IPS DF 4.7 (cell line): Measurements from ENCODE around the gene UBE3C.
"Not testable (repeated sequence)": the region's sequence is repeated elsewhere in the genome, so short reads cannot be mapped to it uniquely, and the experiment has no call there.

Experiments used
- DNase-seq: peaks from one replicate; pipeline ENCODE4 v3.0.0-alpha.2; 2013; ENCODE audit warnings: low spot score; ENCODE audit errors: extremely low read depth

UBE3C gene

DNA sequence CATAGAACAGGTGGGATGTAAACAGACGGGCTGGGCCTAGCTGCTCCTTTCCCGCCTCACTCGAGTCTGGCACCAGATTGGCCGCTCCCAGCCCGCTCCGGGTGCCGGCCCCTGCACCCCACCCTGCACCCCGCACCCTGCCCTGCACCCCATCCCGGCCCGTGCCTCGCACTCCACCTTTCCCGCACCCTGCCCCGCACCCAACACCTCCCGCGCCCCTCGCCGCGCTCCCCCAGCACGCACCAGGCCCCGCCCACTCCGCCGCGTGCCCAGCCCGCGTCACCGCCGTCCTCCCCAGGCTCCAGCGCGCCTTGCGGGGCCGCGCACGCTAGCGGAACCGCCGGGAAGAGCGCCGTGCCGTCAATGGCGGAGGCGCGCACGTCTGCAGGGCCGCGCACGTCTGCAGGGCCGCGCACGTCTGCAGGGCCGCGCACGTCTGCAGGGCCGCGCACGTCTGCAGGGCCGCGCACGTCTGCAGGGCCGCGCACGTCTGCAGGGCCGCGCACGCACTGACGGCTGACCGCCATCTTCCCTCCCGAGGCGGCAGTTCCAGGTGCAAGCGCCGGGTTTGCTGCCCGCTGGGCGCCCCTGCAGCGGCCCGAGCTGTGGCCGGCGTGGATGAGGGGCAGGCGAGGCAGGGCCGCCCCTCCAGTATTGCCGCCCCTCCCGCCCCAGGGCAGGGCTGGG is at the start of gene UBE3C:
TSS of gene UBE3C (plus strand) at position 503 of the 687 bp plus-strand sequence. CDS start 347 bp downstream, outside the sequence.
- peak; percentile 30 for DNase-seq

DNA sequence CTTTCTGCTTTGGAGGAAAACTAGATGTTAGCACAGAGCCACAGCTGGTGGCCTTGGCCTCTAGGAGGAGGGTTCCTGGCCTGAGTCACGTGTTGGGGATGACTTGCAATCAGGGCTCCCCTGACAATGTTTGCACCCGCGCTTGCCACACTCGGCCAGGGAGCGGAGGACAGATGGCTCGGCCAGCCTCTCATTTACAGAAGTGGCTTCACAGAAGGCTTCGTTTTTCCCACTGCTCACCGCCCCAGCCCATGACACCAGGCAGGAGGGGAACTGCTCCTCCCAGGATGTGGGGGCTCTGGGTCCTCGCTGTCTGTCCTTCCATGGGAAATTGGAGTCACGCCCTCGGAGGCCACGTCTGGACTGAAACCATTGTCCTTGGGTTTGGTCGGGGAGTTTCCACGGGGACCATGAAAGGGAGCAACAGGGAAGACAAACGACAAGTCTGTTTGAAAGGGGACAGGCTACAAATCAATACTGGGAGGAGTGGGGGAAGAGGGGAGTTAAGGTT is 49.6 kb upstream of the UBE3C start:
- no peak for DNase-seq

DNA sequence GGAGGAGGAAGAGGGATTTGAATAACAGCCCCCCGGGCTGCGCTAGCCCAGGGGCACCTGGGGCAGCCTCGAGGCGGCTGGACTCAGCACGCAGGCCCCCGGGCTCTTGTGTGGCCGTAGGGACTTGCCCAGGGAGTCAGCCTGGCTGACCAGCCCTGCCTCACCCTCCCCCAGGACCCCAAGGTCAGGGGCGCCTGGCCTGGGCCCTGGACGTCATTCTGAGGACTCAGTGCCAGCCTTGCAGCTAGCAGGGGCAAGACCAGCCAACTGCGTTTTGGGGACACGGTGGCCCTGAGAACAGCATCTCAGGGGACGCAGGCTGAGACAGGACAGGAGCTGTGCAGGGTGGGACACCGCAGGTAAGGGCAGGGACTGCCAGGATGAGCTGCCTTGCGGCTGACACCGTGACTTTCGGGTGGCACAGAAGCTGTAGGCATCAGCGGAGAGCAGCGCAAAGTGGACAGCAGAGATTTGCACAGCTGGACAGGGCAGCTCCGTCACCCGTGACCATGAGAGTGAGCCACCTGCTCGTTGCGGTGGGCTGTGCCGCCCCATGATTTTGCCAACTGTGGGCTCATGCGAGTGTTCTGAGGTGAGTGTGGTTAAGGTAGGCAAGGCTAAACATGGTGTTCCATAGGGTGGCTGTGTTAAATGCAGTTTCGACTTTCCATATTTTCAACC is 48.1 kb upstream of the UBE3C start:
- no peak for DNase-seq

DNA sequence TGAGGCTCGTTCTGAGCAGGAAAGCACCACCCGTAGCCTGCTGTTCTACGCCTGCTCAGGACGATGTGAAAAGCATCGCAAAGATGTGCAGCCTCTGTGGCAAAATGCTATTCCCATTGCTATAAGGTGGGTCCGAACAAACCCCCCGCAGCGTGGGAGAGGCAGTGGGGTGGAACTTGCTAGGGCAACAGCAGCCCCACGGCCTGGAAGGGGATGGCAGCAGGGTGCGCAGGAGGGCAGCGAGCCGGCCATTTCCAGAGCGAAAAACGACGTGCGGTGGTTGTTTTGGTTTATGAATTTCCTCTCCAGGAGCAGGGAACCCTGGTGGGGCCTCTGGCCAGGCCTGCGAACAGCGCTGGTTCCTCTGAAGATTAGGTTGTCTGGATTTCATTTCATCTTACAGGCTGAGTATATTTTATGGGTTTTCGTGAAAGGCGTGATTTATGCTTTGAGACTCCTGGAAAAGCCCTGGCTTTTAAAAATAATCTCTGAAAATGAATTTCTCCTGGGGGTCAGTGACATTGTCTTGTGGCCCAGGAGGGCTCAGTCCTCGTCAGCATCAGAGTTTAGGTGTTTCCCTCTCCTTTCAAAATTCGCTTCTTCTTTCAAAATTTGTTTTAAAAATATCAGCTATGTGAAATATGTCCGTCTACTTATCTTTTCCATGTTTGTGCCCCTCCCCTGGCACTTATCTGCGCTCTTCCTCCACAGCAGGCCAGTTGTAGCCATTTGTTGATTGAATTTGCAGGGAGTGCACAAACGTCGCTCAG is 42.3 kb upstream of the UBE3C start:
- no peak for DNase-seq

DNA sequence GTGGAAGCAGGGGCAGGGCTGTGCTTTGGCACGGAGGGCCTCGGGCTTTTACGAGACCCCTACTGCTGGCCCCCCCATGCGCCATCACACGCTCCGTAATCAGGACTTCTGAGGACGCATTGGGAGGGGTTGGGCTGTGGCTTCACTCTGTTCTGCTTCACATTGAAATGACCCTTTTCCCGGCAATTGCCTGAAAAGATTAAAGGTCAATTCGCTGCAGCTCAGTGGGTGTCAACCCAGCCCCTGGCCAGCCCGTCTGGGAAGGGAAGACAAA is 41.7 kb upstream of the UBE3C start:
- DNase-seq, result no peak

DNA sequence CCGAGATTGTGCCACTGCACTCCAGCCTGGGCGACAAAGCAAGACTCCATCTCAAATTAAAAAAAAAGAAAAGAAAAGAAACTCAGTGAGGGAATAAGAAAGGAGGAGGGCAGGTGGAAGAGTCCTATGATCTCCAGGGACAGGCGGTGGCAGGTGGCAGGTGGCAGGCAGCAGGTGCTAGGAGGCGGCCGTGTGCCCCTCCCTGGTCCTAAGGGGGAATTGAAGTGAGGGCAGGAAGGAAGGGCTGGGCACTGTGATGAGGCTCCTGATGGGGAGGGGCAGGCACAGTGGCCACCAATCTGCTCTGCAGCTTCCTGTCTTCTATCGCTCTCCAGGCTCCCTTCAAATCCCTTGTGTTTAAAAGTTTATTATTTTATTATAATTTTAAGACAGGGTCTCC is 41.2 kb upstream of the UBE3C start:
- no peak for DNase-seq

DNA sequence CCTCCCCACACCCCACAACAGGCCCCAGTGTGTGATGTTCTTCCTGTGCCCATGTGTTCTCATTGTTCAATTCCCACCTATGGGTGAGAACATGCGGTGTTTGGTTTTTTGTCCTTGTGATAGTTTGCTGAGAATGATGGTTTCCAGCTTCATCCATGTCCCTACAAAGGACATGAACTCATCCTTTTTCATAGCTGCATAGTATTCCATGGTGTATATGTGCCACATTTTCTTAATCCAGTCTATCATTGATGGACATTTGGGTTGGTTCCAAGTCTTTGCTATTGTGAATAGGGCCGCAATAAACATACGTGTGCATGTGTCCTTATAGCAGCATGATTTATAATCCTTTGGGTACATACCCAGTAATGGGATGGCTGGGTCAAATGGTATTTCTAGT is 38.7 kb upstream of the UBE3C start:
- DNase-seq, result not testable (repeated sequence)

DNA sequence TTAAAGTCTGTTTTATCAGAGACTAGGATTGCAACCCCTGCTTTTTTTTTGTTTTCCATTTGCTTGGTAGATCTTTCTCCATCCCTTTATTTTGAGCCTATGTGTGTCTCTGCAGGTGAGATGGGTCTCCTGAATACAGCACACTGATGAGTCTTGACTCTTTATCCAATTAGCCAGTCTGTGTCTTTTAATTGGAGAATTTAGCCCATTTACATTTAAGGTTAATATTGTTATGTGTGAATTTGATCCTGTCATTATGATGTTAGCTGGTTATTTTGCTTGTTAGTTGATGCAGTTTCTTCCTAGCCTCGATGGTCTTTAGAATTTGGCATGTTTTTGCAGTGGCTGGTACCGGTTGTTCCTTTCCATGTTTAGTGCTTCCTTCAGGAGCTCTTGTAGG is 35.1 kb upstream of the UBE3C start:
- not testable (repeated sequence) for DNase-seq

DNA sequence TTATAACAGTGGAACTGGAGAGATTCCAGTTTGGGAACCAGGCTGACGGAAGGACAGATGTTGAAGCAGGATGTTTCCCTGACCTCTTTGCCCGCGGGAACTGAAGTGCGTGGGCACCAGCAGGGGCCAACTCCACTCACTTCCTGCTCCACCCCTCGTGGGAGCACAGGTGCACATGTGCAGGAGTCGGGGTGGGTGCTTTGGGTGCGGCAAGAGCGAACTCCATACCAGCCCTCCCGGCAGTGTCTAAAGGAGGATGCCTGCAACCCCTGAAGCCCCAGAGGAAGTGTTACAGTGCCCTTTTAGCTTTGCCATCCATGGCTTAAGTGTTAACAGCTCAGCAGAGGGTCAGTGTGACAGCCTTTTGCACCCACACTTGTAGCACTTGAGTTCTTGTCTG is 27.4 kb upstream of the UBE3C start:
- DNase-seq, result no peak

DNA sequence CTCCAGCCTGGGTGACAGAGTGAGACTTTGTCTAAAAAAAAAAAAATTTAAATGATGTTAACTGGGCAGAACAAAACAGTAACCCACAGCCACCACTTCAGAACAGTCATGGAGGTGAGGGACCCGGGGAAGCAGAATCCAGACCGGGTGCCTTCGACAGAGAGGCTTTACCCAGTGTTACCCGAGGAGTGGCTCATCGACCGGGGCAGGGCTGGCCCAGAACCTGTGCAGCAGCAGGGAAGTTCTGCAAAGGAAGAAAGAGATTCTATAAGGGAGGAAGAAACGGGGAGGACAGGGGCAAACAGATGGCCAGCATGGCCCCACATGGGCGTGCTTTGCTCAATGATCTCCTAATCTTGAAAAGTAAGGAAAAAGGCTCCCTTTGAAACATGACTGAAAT is 26.0 kb upstream of the UBE3C start:
- no peak for DNase-seq

DNA sequence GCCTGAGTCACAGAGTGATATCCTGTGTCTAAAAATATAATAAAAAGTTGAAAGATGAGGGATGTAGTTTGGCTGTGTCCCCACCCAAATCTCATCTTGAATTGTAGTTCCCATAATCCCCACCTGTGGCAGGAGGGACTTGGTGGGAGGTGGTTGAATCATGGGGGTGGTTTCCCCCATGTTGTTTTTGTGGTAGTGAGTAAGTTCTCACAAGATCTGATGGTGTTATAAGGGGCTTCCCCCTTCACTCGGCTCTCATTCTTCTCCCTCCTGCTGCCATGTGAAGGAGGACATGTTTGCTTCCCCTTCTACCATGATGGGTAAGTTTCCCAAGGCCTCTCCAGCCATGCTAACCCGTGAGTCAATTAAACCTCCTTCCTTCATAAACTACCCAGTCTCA is 25.1 kb upstream of the UBE3C start:
- DNase-seq, result no peak

DNA sequence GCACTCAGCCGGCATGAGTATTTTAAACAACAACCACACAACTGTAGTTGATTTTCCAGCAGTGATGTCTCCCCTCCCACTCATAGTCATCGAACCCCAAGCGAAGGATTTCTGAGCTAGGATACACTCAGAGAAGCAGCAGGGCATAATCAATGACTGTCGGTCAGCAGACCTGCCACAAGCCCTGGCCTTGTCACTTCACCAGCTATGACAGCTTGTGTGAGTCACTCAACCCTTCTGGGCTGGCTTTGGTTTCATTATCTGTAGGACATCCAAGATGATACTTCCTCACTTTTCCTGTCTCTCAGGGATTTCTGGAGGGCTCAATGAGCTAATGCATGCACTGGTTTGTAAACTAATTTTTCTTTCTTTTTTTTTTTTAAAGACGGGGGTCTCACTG is 22.0 kb upstream of the UBE3C start:
- DNase-seq, result no peak

DNA sequence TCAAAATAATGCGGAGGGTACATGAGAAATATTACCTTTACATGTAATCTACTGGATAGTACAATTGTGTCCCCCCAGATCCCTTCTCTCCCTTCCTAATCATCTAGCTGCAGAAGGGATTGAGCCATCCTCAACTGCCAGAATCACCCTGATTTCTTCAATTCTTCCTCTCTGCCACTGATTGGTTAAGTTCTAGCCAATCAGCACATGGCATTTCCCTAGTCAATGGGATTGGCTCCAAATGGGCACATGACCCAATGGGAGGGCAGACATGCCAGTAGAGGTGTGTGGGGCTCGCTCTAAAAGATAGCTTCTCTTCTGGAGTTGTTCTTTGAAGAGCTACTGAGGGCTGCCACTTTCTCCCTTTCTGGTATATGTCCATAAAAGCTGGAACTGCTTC is 20.9 kb upstream of the UBE3C start:
- no peak for DNase-seq

DNA sequence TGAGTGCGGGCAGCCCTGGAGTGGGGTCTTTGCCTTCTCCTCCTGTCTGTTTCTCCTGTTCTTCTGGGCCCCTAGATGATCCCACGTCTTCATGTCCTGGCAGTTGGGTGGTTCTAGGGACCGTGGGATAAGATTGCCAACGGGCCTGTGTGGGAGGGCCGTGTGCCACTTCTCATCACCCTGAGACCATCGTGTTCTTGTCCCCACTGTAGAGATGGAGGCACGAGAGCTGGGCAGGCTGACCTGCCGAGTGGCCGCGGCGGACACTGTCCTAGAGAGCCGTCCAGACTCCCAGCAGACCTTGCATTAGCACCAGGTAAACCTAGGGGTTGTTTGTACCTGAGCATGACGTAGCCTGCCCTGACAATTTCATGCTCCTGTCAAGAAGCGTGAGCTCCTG is 18.5 kb upstream of the UBE3C start:
- no peak for DNase-seq

DNA sequence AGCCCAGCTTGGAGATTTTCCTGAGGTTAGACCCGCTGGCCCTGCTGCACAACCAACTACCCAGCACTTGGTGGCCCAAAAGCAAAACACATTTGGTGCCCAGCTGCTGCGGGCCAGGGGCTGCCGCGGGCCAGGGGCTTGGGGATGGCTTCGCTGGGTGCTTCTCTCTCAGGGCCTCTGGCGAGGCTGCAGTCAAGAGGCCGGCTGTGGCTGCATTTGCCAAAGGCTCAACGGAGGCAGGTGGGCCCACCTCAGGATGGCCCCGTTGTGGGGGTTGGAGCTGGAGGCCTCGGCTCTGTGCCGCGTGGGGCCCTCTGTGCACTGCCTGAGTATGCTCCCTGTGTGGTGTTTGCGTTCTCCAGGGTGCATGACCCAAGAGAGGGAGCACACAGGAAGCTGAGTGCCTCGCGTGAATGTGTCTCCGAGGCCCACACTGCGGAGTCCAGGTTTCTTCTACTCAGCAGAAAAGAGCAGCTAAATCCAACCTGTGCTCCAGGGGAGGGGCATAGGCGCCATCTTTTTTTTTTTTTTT is 17.5 kb upstream of the UBE3C start:
- DNase-seq, result no peak

DNA sequence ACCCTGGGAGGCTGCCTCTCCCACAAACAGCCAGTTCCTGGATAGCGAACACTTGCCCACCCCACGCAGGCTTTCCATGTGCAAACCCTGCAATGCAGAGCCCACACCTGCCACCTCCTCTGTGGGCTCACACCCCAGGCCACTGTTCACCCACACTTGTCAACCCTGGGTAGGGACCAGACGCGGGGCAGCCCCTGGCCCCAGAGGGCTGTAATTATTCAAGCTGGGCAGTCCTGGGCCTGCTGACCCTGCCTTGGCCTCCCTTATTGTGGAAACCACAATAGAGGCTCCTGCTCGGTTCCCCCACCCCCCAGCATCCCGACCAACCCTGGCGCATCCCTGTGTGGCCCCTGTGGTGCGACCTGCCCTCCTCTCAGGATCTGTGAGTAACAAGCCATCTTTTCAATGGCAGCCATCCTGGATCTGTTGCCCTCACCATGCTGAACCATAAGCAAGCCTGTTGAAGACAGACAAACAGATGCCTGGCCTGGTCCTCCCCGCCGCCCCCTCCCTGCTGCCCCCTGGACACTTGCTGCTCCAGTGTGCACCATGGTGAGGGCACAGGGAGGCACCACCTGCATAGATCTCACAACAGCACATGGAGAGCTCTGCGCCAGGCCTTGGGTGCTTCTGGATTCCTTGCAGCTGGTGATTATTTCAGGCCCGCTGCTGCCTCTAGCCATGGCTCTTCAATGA is 15.8 kb upstream of the UBE3C start:
- DNase-seq, result no peak

DNA sequence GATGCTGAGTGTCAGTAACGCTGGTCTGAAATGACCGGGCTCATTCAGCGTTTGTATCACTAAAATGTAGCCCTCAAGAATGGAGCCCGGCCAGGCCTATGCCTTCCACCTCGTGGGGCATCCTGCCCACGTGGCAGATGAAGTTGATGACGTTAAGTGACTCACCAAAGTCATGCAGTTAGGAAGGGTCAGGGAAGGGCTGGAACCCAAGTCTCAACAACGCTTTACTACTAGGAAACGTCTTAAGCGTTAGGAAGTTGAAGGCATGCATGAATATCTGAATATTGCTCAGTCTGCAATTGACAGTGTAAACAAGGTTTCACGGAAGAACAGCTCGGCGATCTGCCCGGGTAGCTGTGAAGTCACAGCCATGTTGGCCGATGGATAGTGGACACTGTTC is 14.0 kb upstream of the UBE3C start:
- DNase-seq, result no peak

DNA sequence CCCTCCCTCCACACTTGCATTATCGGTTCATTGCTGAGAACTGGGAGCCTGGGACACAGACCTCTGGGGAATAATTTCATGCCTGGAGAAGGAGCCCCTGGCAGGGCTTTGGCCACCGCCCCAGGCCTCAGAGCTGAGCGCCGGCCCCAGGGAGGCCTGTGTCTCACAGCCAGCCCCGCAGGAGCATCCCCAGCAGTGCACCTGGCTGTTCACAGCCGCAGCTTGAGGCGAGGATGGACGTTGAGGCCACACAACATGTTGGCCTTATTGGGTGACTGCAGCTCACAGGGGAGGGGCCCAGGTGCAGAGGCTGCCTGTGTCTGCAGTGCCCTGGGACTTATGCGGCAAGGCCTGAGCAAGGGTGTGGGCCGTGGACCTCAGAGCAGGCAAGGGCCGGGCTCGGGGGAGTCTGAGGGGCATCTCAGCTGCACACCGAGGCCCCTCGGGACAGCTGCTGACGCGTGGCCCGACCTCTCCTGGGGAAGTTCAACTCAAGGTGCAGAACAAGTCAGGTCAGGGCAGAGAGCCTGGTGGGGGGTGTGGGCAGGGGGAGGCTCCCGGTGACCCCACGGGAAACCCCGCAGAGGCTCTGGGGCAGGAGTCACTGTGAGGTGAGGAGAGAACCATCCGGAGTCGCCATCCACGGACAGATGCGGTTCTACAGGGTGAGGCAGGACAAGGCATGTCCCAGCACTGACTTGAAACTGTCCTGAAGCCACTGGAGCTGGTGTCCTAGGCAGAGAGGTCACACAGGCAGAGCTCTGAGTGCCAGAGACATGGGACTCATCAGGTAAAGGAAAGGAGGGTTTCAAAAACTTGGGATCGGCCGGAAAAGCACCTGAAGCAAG is 13.1 kb upstream of the UBE3C start:
- no peak for DNase-seq

DNA sequence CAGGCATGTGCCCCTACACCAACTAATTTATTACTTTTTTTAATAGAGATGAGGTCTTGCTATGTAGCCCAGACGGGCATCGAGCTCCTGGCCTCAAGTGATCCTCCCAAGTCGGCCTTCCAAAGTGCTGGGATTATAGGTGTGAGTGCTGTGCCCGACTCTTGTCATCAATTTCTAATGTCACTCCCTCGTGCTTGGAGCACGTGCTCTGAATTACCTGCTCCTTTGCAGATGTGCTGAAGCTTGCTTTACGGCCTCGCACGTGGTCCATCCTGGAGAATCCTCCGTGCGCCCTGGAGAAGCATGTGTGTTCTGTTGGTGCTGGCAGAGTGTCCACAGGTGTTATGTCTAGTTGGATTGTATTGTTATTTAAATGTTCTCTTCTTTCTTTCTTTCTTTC is 11.8 kb upstream of the UBE3C start:
- no peak for DNase-seq

DNA sequence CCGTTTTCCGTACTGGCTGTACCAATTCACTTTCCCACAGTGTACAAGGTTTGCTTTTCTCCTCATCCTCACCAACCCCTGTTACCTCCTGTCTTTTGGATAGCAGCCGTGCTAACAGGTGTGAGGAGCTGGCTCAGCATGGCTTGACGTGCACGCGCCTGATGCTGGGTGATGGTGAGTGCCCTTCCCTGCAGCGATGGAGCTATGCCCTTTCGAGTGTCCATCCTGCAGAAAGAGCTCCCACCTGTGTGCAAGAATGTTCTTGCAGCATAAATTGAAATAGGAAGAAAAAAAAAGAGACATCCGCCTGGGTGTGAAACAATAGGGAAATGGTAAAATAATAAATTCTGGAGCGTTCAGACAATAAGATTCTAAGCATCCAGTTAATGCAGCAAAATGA is 9.5 kb upstream of the UBE3C start:
- DNase-seq, result no peak
